ENCODE results near the gene PNMT.
"Not testable (repeated sequence)": the region's sequence is repeated elsewhere in the genome, so short reads cannot be mapped to it uniquely, and the experiment has no call there.

The PNMT gene

GRCh38 chr17:39687546-39688474 is 19.6 kb downstream of the PNMT start, which contains the start of gene PGAP3:
TSS of gene PGAP3 (minus strand) at chr17:39688057. CDS start at chr17:39688014, 43 bp downstream.
- DNase-seq (ENCODE audit: low spot score), result peak; percentile 89

GRCh38 chr17:39688475-39688835 is 20.2 kb downstream of the PNMT start:
- DNase-seq (ENCODE audit: low spot score), result no peak

GRCh38 chr17:39688945-39689344 is 20.7 kb downstream of the PNMT start:
- DNase-seq (ENCODE audit: low spot score), result no peak

- no peak for DNase-seq (ENCODE audit: low spot score)
Observed at GRCh38 chr17:39694593-39694992, 26.3 kb downstream of the PNMT start.

- no peak for DNase-seq (ENCODE audit: low spot score)
Observed at GRCh38 chr17:39695089-39695474, 26.8 kb downstream of the PNMT start.

DNA sequence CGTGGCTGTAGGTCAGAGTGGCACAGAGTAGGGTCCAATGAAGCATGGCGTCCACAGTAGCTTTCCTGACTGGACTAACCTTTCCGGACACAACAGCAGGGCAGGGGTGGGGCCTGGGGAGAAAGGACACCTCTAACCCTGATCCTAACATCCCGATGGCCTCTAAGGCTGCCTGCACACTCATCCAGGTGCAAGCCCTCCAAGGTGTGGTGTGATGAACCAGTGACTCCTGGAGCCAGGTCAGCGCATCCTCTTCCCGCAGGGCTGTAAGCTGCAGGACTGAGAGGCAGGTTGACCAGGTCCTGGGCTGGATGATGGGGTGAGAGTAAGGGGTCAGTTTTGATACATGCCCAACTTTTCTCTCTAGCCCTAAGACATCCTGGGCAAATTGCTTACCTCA is 28.5 kb downstream of the PNMT start:
- no peak for DNase-seq (ENCODE audit: low spot score)

- DNase-seq (ENCODE audit: low spot score), result no peak
Observed at GRCh38 chr17:39697961-39698360, 29.7 kb downstream of the PNMT start.

DNA sequence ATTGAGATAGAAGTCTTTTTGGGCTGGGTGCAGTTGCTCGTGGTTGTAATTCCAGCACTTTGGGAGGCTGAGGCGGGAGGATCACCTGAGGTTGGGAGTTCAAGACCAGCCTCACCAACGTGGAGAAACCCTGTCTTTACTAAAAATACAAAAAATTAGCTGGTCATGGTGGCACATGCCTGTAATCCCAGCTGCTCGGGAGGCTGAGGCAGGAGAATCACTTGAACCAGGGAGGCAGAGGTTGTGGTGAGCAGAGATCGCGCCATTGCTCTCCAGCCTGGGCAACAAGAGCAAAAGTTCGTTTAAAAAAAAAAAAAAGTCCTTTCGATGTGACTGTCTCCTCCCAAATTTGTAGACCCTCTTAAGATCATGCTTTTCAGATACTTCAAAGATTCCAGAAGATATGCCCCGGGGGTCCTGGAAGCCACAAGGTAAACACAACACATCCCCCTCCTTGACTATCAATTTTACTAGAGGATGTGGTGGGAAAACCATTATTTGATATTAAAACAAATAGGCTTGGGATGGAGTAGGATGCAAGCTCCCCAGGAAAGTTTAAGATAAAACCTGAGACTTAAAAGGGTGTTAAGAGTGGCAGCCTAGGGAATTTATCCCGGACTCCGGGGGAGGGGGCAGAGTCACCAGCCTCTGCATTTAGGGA is 31.0 kb downstream of the PNMT start:
- not testable (repeated sequence) for DNase-seq (ENCODE audit: low spot score)

GRCh38 chr17:39699818-39700147 is 31.5 kb downstream of the PNMT start, which contains the start of gene ERBB2:
TSS of gene ERBB2 (plus strand) at chr17:39700064. CDS start at chr17:39700239, 175 bp downstream.
- DNase-seq (ENCODE audit: low spot score), result no peak

- DNase-seq (ENCODE audit: low spot score), result no peak
Observed at GRCh38 chr17:39700148-39700987, 32.1 kb downstream of the PNMT start.

DNA sequence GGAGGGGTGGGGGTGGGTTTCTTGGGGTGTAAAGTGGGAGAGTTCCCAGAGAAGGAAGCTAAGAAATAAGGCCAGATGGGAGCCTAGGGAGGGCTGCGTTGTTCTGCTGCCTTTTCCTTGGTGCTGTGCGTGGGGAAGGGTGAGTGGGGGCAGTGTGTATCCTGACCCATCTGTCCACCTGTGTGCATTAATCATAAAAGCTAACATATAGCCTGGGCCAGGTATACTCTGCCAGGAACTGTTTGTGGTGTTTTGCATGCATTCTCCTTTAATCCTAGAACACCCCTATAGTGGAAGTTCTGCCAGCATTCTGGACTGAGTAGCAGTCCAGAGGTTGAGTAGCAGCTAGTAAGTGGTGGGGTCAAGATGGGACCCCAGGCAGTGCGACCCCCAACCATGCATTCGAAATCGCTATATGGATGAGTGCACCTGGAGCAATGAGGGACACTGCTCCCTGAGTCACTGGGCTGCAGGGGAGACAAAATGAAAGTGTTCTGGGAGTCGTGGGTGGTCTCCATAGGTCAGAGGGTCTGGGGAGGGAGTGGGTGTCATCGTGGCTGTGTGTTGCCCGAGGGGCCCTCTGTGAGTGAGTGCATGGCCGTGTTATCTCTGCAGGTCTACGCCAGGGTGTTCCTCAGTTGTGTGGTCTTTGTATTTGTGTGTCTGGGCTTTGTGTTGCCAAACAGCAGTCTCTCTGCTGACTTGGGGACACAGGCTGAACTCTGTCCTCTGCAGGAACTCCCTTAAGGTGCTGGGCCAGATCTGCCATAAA is 32.9 kb downstream of the PNMT start:
- no peak for DNase-seq (ENCODE audit: low spot score)

GRCh38 chr17:39701784-39702422 is 33.6 kb downstream of the PNMT start:
- DNase-seq (ENCODE audit: low spot score), result no peak

DNA sequence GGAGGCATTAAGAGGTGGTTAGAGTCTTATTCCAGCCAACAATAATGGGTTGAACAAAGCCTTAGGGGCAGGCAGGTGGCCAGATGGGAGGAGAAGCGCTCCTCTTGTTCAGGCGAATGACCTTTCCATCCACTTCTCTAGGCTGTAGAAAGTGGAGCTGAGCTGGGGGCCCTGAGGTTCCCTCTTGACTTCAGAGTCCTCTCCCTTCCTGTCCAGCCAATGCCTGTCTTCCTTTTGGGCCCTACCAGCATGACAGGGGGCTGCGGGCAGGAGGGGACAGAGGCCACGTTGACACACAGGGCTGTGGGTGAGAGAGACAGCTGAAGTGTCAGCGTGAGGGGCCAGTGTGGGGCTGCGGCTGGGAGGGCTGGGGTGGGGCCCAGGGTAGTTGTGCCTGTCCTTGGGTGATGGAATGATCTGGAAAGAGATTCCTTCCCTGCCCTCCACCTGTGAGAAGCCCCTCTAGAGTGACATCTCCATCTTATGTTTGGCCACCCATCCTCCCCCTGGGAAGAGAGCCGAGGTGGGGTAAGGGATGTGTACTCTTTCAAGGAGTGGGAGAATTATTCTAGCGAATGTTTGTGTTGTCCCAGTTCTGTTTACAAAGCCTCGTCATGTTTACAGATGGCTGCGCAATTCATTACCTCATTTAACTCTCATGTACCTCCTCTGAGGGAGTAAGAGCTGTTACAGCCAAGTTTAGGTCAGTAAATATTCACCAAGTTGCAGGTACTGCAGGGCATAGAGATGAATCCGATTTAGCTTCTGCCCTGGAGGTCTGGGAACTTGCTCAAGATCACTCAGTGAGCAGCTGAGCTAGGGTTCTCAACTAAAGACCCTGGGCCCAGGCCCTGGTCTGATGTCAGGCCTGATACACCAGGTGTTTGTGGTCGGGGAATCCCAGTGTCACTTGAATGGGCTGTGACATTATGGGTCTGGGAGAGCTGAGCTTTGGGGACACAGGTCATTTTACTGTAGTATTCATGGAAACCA is 34.9 kb downstream of the PNMT start:
- no peak for DNase-seq (ENCODE audit: low spot score)

DNA sequence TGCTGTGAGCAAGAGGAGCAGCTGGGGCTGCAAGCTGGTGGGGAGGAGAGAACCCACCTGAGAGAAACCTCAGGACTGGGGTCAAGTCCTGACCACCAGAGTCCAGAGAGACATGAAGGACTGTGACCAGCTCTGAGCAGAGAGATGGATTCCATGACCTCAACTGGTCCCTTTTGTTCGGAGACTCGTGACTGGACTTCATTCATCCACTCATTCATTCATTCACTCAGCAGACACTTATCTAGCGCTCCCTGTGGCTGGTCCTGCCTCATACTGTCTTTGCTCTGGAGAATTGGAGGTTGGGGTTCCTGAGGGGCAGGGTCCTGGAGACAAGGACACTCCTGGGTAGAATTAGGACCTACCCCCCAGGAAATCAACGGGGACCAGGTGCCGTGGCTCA is 35.7 kb downstream of the PNMT start:
- DNase-seq (ENCODE audit: low spot score), result no peak

GRCh38 chr17:39704821-39705551 is 36.7 kb downstream of the PNMT start:
- no peak for DNase-seq (ENCODE audit: low spot score)

- DNase-seq (ENCODE audit: low spot score), result no peak
Observed at GRCh38 chr17:39705786-39706348, 37.6 kb downstream of the PNMT start.

- no peak for DNase-seq (ENCODE audit: low spot score)
Observed at GRCh38 chr17:39706383-39706782, 38.1 kb downstream of the PNMT start.

DNA sequence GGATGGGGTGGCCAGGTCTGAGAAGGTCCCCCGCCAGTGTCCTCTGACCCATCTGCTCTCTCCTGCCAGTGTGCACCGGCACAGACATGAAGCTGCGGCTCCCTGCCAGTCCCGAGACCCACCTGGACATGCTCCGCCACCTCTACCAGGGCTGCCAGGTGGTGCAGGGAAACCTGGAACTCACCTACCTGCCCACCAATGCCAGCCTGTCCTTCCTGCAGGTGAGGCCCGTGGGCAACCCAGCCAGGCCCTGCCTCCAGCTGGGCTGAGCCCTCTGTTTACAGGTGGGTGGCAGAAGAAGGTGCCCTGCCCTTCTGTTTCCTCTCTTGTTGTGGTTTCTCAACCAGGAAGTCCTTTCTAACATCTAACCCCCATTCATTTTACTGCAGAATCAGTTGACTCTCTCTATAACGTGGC is 38.7 kb downstream of the PNMT start:
- no peak for DNase-seq (ENCODE audit: low spot score)

Data from pons (tissue), 1 donor.